Mononuclear cell (primary cell): ENCODE data around the gene CDHR5. TPM values are rescaled to one million over a fixed set of nuclear protein-coding genes. Genes with fewer than 3 reads are reported as not detected.

Experiments
- H3K27me3 ChIP-seq: 2 replicates; pipeline ENCODE4 v1.6.0; 2011; ENCODE audit warnings: low read length, control low read depth; ENCODE audit not compliant: insufficient read depth
- H3K4me1 ChIP-seq: 2 replicates; pipeline ENCODE4 v1.5.1; 2011; ENCODE audit warnings: mild to moderate bottlenecking, low read length, control low read depth; ENCODE audit not compliant: insufficient read depth
- H3K4me3 ChIP-seq: 2 replicates; pipeline ENCODE4 v1.5.1; 2011; ENCODE audit warnings: mild to moderate bottlenecking, low read length, moderate library complexity
- H3K9me3 ChIP-seq: 2 replicates; pipeline ENCODE4 v1.5.1; 2011; ENCODE audit warnings: low read depth, mild to moderate bottlenecking, control low read depth, low read length
- total RNA-seq: library from RNA; depleted of rRNA; stranded (reverse); fragments of >200 nt; gene quantifications from one replicate; pipeline ENCODE4 v1.2.3, GENCODE V29; 2012

The CDHR5 gene
- total RNA-seq, 1 donor, result 0.10 TPM

GRCh38 chr11:611001-611996 is 13.5 kb downstream of the CDHR5 start:
- peaks cover 25% of the 10 kb centered on the region for H3K4me1 ChIP-seq

GRCh38 chr11:610146-610801 is 14.5 kb downstream of the CDHR5 start:
- Histone ChIP-seq H3K4me1 (peaks cover 22% of the 10 kb centered on the region), H3K9me3 (no peaks in the 10 kb centered on the region), H3K27me3 (no peaks in the 10 kb centered on the region), H3K4me3 (no peak overlapping the region)

More at GRCh38 chr11:611001-611996, 13.5 kb downstream of the CDHR5 start:
- Histone ChIP-seq H3K9me3 (no peaks in the 10 kb centered on the region), H3K27me3 (no peaks in the 10 kb centered on the region), H3K4me3 (no peak overlapping the region)

- Histone ChIP-seq H3K27me3 (no peaks in the 10 kb centered on the region), H3K9me3 (no peaks in the 10 kb centered on the region), H3K4me1 (peaks cover 13% of the 10 kb centered on the region), H3K4me3 (no peak overlapping the region)
Observed at GRCh38 chr11:609341-609811, 15.4 kb downstream of the CDHR5 start.

GRCh38 chr11:608791-609251 is 15.9 kb downstream of the CDHR5 start:
- H3K4me3 ChIP-seq, result no peak overlapping the region
- H3K27me3 ChIP-seq, result no peaks in the 10 kb centered on the region
- peaks cover 7% of the 10 kb centered on the region for H3K4me1 ChIP-seq
- no peaks in the 10 kb centered on the region for H3K9me3 ChIP-seq

GRCh38 chr11:607971-608659 is 16.6 kb downstream of the CDHR5 start:
- Histone ChIP-seq H3K4me1 (peaks cover 3% of the 10 kb centered on the region), H3K4me3 (no peak overlapping the region), H3K27me3 (no peaks in the 10 kb centered on the region), H3K9me3 (no peaks in the 10 kb centered on the region)

GRCh38 chr11:607020-607780 is 17.6 kb downstream of the CDHR5 start:
- no peak overlapping the region for H3K4me3 ChIP-seq
- H3K9me3 ChIP-seq, result no peaks in the 10 kb centered on the region
- H3K27me3 ChIP-seq, result no peaks in the 10 kb centered on the region
- no peaks in the 10 kb centered on the region for H3K4me1 ChIP-seq

GRCh38 chr11:606245-606644 is 18.5 kb downstream of the CDHR5 start:
- no peak overlapping the region for H3K4me3 ChIP-seq
- H3K27me3 ChIP-seq, result no peaks in the 10 kb centered on the region
- no peaks in the 10 kb centered on the region for H3K4me1 ChIP-seq
- no peaks in the 10 kb centered on the region for H3K9me3 ChIP-seq

GRCh38 chr11:605286-606129 is 19.2 kb downstream of the CDHR5 start:
- no peaks in the 10 kb centered on the region for H3K27me3 ChIP-seq
- H3K4me1 ChIP-seq, result no peaks in the 10 kb centered on the region
- no peaks in the 10 kb centered on the region for H3K9me3 ChIP-seq
- H3K4me3 ChIP-seq, result no peak overlapping the region

- Histone ChIP-seq H3K4me1 (no peaks in the 10 kb centered on the region), H3K9me3 (no peaks in the 10 kb centered on the region), H3K4me3 (no peak overlapping the region), H3K27me3 (no peaks in the 10 kb centered on the region)
Observed at GRCh38 chr11:603154-603553, 21.6 kb downstream of the CDHR5 start.

GRCh38 chr11:601573-602245 is 23.0 kb downstream of the CDHR5 start:
- Histone ChIP-seq H3K9me3 (no peaks in the 10 kb centered on the region), H3K4me3 (no peak overlapping the region), H3K4me1 (no peaks in the 10 kb centered on the region), H3K27me3 (no peaks in the 10 kb centered on the region)

GRCh38 chr11:598005-598680 is 26.6 kb downstream of the CDHR5 start:
- H3K4me1 ChIP-seq, result no peaks in the 10 kb centered on the region
- no peaks in the 10 kb centered on the region for H3K9me3 ChIP-seq
- no peak overlapping the region for H3K4me3 ChIP-seq
- H3K27me3 ChIP-seq, result no peaks in the 10 kb centered on the region

- Histone ChIP-seq H3K4me3 (no peak overlapping the region), H3K9me3 (no peaks in the 10 kb centered on the region), H3K27me3 (no peaks in the 10 kb centered on the region), H3K4me1 (no peaks in the 10 kb centered on the region)
Observed at GRCh38 chr11:597166-597725, 27.5 kb downstream of the CDHR5 start.
